IMR-90 (cell line): ENCODE results near the gene CEP55. TPM values are rescaled to one million over a fixed set of nuclear protein-coding genes. Genes with fewer than 3 reads are reported as not detected.
A peak's percentile ranks its signal among the peaks of the same experiment; 100 is the strongest.

Experiments
- ATAC-seq: fragments of 200-7000 bp; cut with Tn5 transposase; 2 replicates; pipeline ENCODE4 v1.9.1; 2020; ENCODE audit warnings: low read depth, mild to moderate bottlenecking, moderate library complexity
- Bru-seq: library from RNA; stranded (reverse); fragments of 400-500 nt; gene quantifications from one replicate; lab custom pipeline; 2021; lab: Mats Ljungman, UMichigan
- BruChase-seq, 2 experiments: library from RNA; stranded (reverse); fragments of 400-500 nt; gene quantifications; one replicate each; lab custom pipeline; 2021; lab: Mats Ljungman, UMichigan
- BruUV-seq: library from RNA; stranded (reverse); fragments of 400-500 nt; replicated peaks from 2 replicates; lab custom pipeline; 2021; lab: Mats Ljungman, UMichigan
- CTCF ChIA-PET: fragments of 300-600 bp; formaldehyde crosslinking; extraction: SDS; loops from one replicate; lab custom pipeline; 2021; ENCODE audit warnings: antibody characterized with exemption; lab: Yijun Ruan, JAX
- POLR2A ChIA-PET: fragments of 300-600 bp; sonication (Branson Sonifier 250); formaldehyde crosslinking; loops from one replicate; lab custom pipeline; 2022; ENCODE audit warnings: antibody characterized with exemption; ENCODE audit not compliant: unreplicated experiment; lab: Charles Lee
- DNase-seq: peaks from one replicate; pipeline ENCODE4 v3.0.0; 2013
- H2AFZ ChIP-seq: replicated peaks from 2 replicates; pipeline ENCODE3; 2013; ENCODE audit warnings: low read length, mild to moderate bottlenecking; ENCODE audit not compliant: poor library complexity
- H2AK5ac ChIP-seq: 2 replicates; pipeline ENCODE4 v1.6.1; 2013; ENCODE audit warnings: low read depth, low read length, inconsistent platforms
- H2AK9ac ChIP-seq: replicated peaks from 2 replicates; pipeline ENCODE3; 2013; ENCODE audit warnings: mild to moderate bottlenecking, low read depth, low read length, moderate library complexity; ENCODE audit not compliant: poor library complexity
- H2BK120ac ChIP-seq: 2 replicates; pipeline ENCODE4 v1.6.1; 2013; ENCODE audit warnings: low read depth, low read length, inconsistent platforms
- H2BK15ac ChIP-seq: 3 replicates; pipeline ENCODE4 v1.6.1; 2013; ENCODE audit warnings: low read depth, low read length, inconsistent platforms
- H2BK20ac ChIP-seq: 2 replicates; pipeline ENCODE4 v1.6.1; 2013; ENCODE audit warnings: low read depth, mild to moderate bottlenecking, inconsistent platforms, low read length, moderate library complexity
- H2BK5ac ChIP-seq: 2 replicates; pipeline ENCODE4 v1.6.1; 2013; ENCODE audit warnings: mild to moderate bottlenecking, low read depth, low read length, inconsistent platforms; ENCODE audit not compliant: poor library complexity, severe bottlenecking
- H3K14ac ChIP-seq: replicated peaks from 2 replicates; pipeline ENCODE4 v1.6.1; 2013; ENCODE audit warnings: low read depth, low read length, inconsistent platforms
- H3K18ac ChIP-seq: 2 replicates; pipeline ENCODE4 v1.6.1; 2013; ENCODE audit warnings: low read depth, low read length, control low read depth
- H3K23ac ChIP-seq: 2 replicates; pipeline ENCODE4 v1.6.1; 2013; ENCODE audit warnings: low read depth, low read length, inconsistent platforms
- H3K27ac ChIP-seq: 2 replicates; pipeline ENCODE4 v1.5.1; 2013; ENCODE audit warnings: mild to moderate bottlenecking, control low read depth, low read length; ENCODE audit not compliant: insufficient read depth
- H3K27me3 ChIP-seq: 2 replicates; pipeline ENCODE4 v1.6.1; 2013; ENCODE audit warnings: low read length; ENCODE audit not compliant: control insufficient read depth, insufficient read depth
- H3K36me3 ChIP-seq: 2 replicates; pipeline ENCODE4 v1.6.1; 2013; ENCODE audit warnings: low read length, mixed read lengths; ENCODE audit not compliant: control insufficient read depth, insufficient read depth
- H3K4ac ChIP-seq: 2 replicates; pipeline ENCODE4 v1.6.1; 2013; ENCODE audit warnings: low read depth, low read length, inconsistent platforms
- H3K4me1 ChIP-seq: 2 replicates; pipeline ENCODE4 v1.6.1; 2013; ENCODE audit warnings: low read length, mixed read lengths; ENCODE audit not compliant: control insufficient read depth, insufficient read depth
- H3K4me2 ChIP-seq: 2 replicates; pipeline ENCODE4 v1.6.1; 2013; ENCODE audit warnings: low read depth, mild to moderate bottlenecking, control low read depth, low read length, moderate library complexity
- H3K4me3 ChIP-seq: 2 replicates; pipeline ENCODE4 v1.5.1; 2013; ENCODE audit warnings: low read depth, mild to moderate bottlenecking, control low read depth, low read length, moderate library complexity; ENCODE audit not compliant: insufficient read depth
- H3K56ac ChIP-seq: 2 replicates; pipeline ENCODE4 v1.6.1; 2013; ENCODE audit warnings: low read length, inconsistent platforms; ENCODE audit not compliant: insufficient read depth; ENCODE audit errors: extremely low read depth
- H3K79me1 ChIP-seq, 2 experiments: 2 replicates each; pipeline ENCODE4 v1.6.1; 2013; ENCODE audit warnings: low read length in 2 of 2, inconsistent platforms in 1 of 2, low read depth in 1 of 2
- H3K9ac ChIP-seq: 2 replicates; pipeline ENCODE4 v1.6.1; 2013; ENCODE audit warnings: low read depth, low read length, control low read depth
- H3K9me1 ChIP-seq: 2 replicates; pipeline ENCODE4 v1.6.1; 2013; ENCODE audit warnings: low read length, inconsistent platforms; ENCODE audit not compliant: insufficient read depth
- H3K9me3 ChIP-seq: 2 replicates; pipeline ENCODE4 v1.6.1; 2013; ENCODE audit warnings: low read length; ENCODE audit not compliant: control insufficient read depth, insufficient read depth
- H4K20me1 ChIP-seq: 2 replicates; pipeline ENCODE4 v1.6.1; 2013; ENCODE audit warnings: low read length, inconsistent platforms; ENCODE audit not compliant: insufficient read depth
- H4K5ac ChIP-seq: 2 replicates; pipeline ENCODE4 v1.6.1; 2013; ENCODE audit warnings: mild to moderate bottlenecking, low read depth, low read length, control low read depth
- H4K8ac ChIP-seq, 2 experiments: 2 replicates each; pipeline ENCODE4 v1.6.1; 2013; ENCODE audit warnings: low read depth in 2 of 2, low read length in 2 of 2, control low read depth in 1 of 2, inconsistent platforms in 1 of 2
- H4K91ac ChIP-seq: 2 replicates; pipeline ENCODE4 v1.6.1; 2013; ENCODE audit warnings: low read depth, low read length, inconsistent platforms; ENCODE audit not compliant: insufficient read depth
- BHLHE40 ChIP-seq: fragments of 150-350 bp; IDR thresholded peaks from 2 replicates; pipeline ENCODE4 v1.6.1; 2016; ENCODE audit warnings: mild to moderate bottlenecking, low read depth, low read length
- CEBPB ChIP-seq: IDR thresholded peaks from 2 replicates; pipeline ENCODE4 v1.6.1; 2012; ENCODE audit warnings: low read depth, low read length, improper control_type of control experiment
- FOS ChIP-seq: fragments of 150-350 bp; IDR thresholded peaks from 2 replicates; pipeline ENCODE4 v1.6.1; 2016; ENCODE audit warnings: low read depth, low read length
- MAFK ChIP-seq: IDR thresholded peaks from 2 replicates; pipeline ENCODE4 v1.6.1; 2012; ENCODE audit warnings: low read depth, low read length, improper control_type of control experiment
- MAZ ChIP-seq: IDR thresholded peaks from 2 replicates; pipeline ENCODE4 v1.6.1; 2012; ENCODE audit warnings: low read depth, mild to moderate bottlenecking, low read length, improper control_type of control experiment, moderate library complexity, borderline replicate concordance
- NFE2L2 ChIP-seq: fragments of 150-350 bp; IDR thresholded peaks from 2 replicates; pipeline ENCODE4 v1.6.1; 2016; ENCODE audit warnings: low read depth, mild to moderate bottlenecking, low read length
- POLR2A ChIP-seq: IDR thresholded peaks from 2 replicates; pipeline ENCODE4 v1.6.1; 2012; ENCODE audit warnings: mild to moderate bottlenecking, low read depth, low read length
- RAD21 ChIP-seq: IDR thresholded peaks from 2 replicates; pipeline ENCODE4 v1.6.1; 2012; ENCODE audit warnings: low read length, improper control_type of control experiment
- RCOR1 ChIP-seq: IDR thresholded peaks from 2 replicates; pipeline ENCODE4 v1.6.1; 2012; ENCODE audit warnings: mild to moderate bottlenecking, low read length, improper control_type of control experiment; ENCODE audit not compliant: insufficient replicate concordance
- RFX5 ChIP-seq: IDR thresholded peaks from 2 replicates; pipeline ENCODE4 v1.8.0; 2012; ENCODE audit warnings: low read depth, mild to moderate bottlenecking, low read length, moderate library complexity
- SMC3 ChIP-seq: fragments of 150-350 bp; IDR thresholded peaks from 2 replicates; pipeline ENCODE4 v1.6.1; 2016; ENCODE audit warnings: low read depth, mild to moderate bottlenecking, antibody characterized with exemption, low read length, moderate library complexity
- USF2 ChIP-seq: fragments of 150-350 bp; IDR thresholded peaks from 2 replicates; pipeline ENCODE4 v1.6.1; 2017; ENCODE audit warnings: mild to moderate bottlenecking, antibody characterized with exemption, low read length, low read depth
- WGBS, 2 experiments: methylation state at CpG; one replicate each; pipeline versions ENCODE4 v1.1.5 to v1.1.7; 2013; ENCODE audit warnings: missing lambda C conversion rate in 2 of 2; ENCODE audit not compliant: insufficient read length in 1 of 2; ENCODE audit errors: extremely low coverage in 2 of 2; 5-methylcytosine and 5-hydroxymethylcytosine counted together
- dilution Hi-C: fragments of 300-500 bp; cut with HindIII; formaldehyde crosslinking; loops from one replicate; pipeline ENCODE4 v1.14.3; 2018; ENCODE audit warnings: low sequenced_read_pairs; ENCODE audit not compliant: unreplicated experiment
- in situ Hi-C: fragments of 300-500 bp; cut with MboI; formaldehyde crosslinking; loops from 3 replicates; pipeline ENCODE4 v1.14.3; 2019; ENCODE audit warnings: low sequenced_read_pairs, inconsistent platforms, mixed read lengths
- intact Hi-C: fragments of 100-400 bp; cut with micrococcal nuclease; formaldehyde crosslinking; loops from 2 replicates; pipeline ENCODE4 v1.10.0; 2022
- long read RNA-seq: library from polyadenylated mRNA; unstranded; transcript quantifications from one replicate; pipeline ENCODE4 v2.0.0, GENCODE V29; 2021; ENCODE audit not compliant: unreplicated experiment
- polyA plus RNA-seq, 3 experiments: library from polyadenylated mRNA; depleted of rRNA; stranded (reverse); fragments of >200 nt; gene quantifications; 2 replicates each; pipeline ENCODE4 v1.2.3, GENCODE V29; 2012; ENCODE audit warnings: low replicate concordance in 1 of 3
- total RNA-seq: library from RNA; depleted of rRNA; stranded (reverse); fragments of >200 nt; gene quantifications from 2 replicates; pipeline ENCODE4 v1.2.3, GENCODE V29; 2012; rRNA removed
- TF ChIP-seq, protein P1 (sequence below): fragments of 150-350 bp; IDR thresholded peaks from 2 replicates; pipeline ENCODE4 v1.6.1; 2016; ENCODE audit warnings: low read depth, mild to moderate bottlenecking, low read length, moderate library complexity, borderline replicate concordance

The CEP55 gene
- 23.5 and 30.8 TPM in 2 replicates for total RNA-seq
- 13.8 and 15.7 TPM in 2 replicates for polyA plus RNA-seq (2012; rRNA removed)
- 2.4 and 3.8 TPM in 2 replicates for polyA plus RNA-seq (2012; cell fraction: cytosol; rRNA removed)
- polyA plus RNA-seq (2012; cell fraction: nucleus; rRNA removed; ENCODE audit: low replicate concordance): 1.1 and 5.1 TPM in 2 replicates
- percentile 49 among the genes with signal in this experiment for Bru-seq, nascent RNA
- BruChase-seq, experiment 1, labeled RNA remaining after a 6-hour chase: percentile 45 among the genes with signal in this experiment
- BruChase-seq, experiment 2, labeled RNA remaining after a 2-hour chase: percentile 42 among the genes with signal in this experiment
- long read RNA-seq, transcript CEP55-201 (9 exons, 2,638 nt): major isoform, 9 of 14 reads
- long read RNA-seq, partial matches to known transcripts: 0 of 14 reads
- long read RNA-seq, other reads (novel, unspliced or antisense): 5 of 14 reads

DNA sequence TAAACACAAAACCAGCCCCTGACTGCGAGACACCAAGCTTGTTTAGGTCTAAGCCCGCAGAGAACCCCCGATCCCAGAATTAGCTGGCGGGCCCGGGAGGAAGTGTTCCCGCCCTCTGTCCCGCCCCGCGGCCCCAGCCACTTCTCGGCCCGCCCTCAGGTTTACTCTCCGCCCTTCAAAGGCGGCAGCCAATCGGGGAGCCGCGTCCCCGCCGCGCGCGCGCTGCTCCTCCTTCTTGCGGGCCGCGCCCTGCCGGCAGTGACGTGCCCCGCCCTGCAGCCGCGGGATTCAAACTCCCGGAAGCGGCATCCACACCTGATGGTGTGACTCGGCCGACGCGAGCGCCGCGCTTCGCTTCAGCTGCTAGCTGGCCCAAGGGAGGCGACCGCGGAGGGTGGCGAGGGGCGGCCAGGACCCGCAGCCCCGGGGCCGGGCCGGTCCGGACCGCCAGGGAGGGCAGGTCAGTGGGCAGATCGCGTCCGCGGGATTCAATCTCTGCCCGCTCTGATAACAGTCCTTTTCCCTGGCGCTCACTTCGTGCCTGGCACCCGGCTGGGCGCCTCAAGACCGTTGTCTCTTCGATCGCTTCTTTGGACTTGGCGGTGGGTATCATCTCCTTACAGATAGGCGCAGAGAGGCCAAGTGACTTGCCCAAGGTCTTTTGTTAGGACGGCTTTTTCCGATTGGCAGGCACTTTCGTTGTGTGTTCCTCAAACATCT, at the start of gene CEP55:
Gene CEP55, plus strand, starts transcription at position 291 of the 720 bp plus-strand sequence. CDS start 3,440 bp downstream, outside the sequence.
- no peaks in the 10 kb centered on the region for H3K27me3 ChIP-seq
- H3K79me1 ChIP-seq: peaks cover 15 to 19% of the 10 kb centered on the region in 2 experiments
- BruUV-seq: no TSS peak
- peak within 1 kb of the TSS; percentile 66; the same call in 1 of the 2 replicates for H3K56ac ChIP-seq
- H2BK15ac ChIP-seq: peak within 1 kb of the TSS; percentile 77; the same call in 1 of the 3 replicates
- peak within 1 kb of the TSS; percentile 58 for H3K27ac ChIP-seq
- no peaks in the 10 kb centered on the region for H3K9me3 ChIP-seq
- no peaks in the 10 kb centered on the region for H4K20me1 ChIP-seq
- peak within 1 kb of the TSS; percentile 96 for H3K23ac ChIP-seq
- H2BK20ac ChIP-seq: no peak within 1 kb of the TSS
- peak within 1 kb of the TSS; percentile 14 for H2BK5ac ChIP-seq
- H3K36me3 ChIP-seq: no peaks in the 10 kb centered on the region
- H3K9me1 ChIP-seq: no peaks in the 10 kb centered on the region
- POLR2A ChIA-PET: interaction anchor here (0.5 to 0.9 kb wide), 2 partner anchors 15 to 114 kb away, joined by 3 to 6 read pairs; no protein-coding TSS in a partner anchor
- ATAC-seq: peak; percentile 100
- in situ Hi-C loops: no loop called here
- H3K9ac ChIP-seq: peak within 1 kb of the TSS; percentile 70
- peak within 1 kb of the TSS; percentile 9 for H4K5ac ChIP-seq
- peak within 1 kb of the TSS; percentile 90 for H3K14ac ChIP-seq
- peak within 1 kb of the TSS; percentile 95 for H2AFZ ChIP-seq
- H4K8ac ChIP-seq: peak within 1 kb of the TSS; percentile 78 to 87
- peak within 1 kb of the TSS; percentile 84 for H4K91ac ChIP-seq
- dilution Hi-C loops: no loop called here
- peak within 1 kb of the TSS; percentile 98 for H3K4me2 ChIP-seq
- intact Hi-C loops: no loop called here
- peak; percentile 87 for DNase-seq
- WGBS, 2 experiments: 2% methylated on average over 28 of the region's 68 CpGs; no CpG with 5 or more reads in 1 of the 2 experiments
- H2AK5ac ChIP-seq: peak within 1 kb of the TSS; percentile 70
- H3K18ac ChIP-seq: peak within 1 kb of the TSS; percentile 7; the same call in 1 of the 2 replicates
- peak within 1 kb of the TSS; percentile 80 for H3K4ac ChIP-seq
- CTCF ChIA-PET: interaction anchor here (0.6 to 0.9 kb wide), 3 partner anchors 11 to 611 kb away, joined by 3 read pairs; partner anchors contain the start of gene MYOF
- H3K4me3 ChIP-seq: peak within 1 kb of the TSS; percentile 63
- H2BK120ac ChIP-seq: peak within 1 kb of the TSS; percentile 2; the same call in 1 of the 2 replicates
- no peaks in the 10 kb centered on the region for H3K4me1 ChIP-seq
- peak within 1 kb of the TSS; percentile 73 for H2AK9ac ChIP-seq
- no peak for TF ChIP-seq NFE2L2
- TF ChIP-seq, protein P1, sequence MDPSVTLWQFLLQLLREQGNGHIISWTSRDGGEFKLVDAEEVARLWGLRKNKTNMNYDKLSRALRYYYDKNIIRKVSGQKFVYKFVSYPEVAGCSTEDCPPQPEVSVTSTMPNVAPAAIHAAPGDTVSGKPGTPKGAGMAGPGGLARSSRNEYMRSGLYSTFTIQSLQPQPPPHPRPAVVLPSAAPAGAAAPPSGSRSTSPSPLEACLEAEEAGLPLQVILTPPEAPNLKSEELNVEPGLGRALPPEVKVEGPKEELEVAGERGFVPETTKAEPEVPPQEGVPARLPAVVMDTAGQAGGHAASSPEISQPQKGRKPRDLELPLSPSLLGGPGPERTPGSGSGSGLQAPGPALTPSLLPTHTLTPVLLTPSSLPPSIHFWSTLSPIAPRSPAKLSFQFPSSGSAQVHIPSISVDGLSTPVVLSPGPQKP: no peak
- TF ChIP-seq MAFK: no peak
- no peak for TF ChIP-seq USF2
- TF ChIP-seq RFX5: no peak
- TF ChIP-seq POLR2A: peak; percentile 61; the same call in 1 of the 2 replicates
- no peak for TF ChIP-seq SMC3
- no peak for TF ChIP-seq BHLHE40
- no peak for TF ChIP-seq FOS
- TF ChIP-seq CEBPB: no peak
- TF ChIP-seq RCOR1: no peak
- TF ChIP-seq RAD21: no peak
- TF ChIP-seq MAZ: peak; percentile 67; the same call in 1 of the 2 replicates
